ENCODE data around the gene EEF1AKMT2.

The EEF1AKMT2 gene

DNA sequence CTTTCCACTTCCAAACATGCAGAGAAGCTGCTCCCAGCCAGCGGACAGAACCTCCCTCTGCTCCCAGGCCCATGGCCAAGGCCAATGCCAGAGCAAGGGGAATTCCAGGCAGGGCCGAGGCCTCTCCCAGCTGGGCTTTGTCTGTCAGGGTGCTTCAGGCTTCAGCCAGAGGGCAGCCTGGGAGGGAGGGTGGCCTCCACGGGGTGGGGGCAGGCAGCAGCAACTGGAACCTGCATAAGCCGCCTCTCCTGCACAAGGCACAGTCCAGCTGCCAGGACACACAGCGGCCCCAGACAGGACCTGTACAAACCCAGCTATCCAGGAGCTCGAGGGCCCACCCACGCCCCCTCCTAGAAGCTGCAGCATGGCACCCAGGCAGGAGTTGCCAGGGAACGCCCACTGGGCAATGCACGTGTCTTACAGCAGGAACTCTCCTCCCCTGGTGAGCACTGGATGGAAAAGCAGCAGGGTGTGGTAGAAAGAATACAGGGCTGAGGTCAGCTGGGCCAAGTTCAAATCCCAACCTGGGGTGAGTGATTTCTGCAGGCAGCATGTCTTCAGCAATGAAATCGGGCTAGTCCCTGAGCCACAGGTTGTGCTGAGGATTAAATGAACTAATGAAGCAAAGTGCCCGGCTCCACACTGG is 55.1 kb downstream of the EEF1AKMT2 start:
- no peak for DNase-seq

DNA sequence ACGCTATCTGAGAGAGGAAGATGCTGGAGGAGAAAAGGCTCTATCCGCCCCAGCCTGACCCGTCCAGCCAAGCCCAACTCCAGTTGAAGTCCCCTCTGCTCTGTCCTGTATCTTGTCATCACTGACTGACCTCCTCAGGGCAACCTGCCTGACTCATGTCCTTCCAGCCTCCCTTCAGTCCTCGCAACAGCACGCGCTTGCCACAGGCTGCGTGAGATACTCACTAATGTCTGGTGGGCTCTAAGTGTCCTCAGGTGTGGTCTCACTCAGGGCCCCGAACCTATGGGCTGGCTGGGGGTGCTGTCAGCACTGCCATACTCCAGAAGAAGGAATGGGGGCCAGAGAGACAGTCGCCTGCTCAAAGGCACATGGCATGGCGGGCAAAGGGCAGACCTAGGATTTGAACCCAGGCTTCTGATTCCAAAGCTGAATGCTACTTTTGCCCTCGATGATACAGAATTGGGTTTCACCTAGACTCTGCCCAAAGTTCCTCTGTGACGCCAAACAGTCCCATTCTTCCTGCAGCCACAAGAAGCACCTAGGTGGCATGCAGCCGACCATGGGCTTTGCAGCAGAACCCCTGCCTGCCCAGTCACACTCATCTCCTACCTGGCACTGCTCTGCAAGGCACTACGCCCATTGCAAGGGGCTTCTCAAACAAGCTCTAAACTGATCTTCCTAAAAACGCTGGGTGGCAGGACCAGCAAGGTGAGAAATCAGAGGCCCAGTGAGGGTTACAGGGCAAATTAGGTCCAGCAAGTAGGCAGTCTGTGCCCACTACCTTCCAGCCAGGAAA is 56.0 kb downstream of the EEF1AKMT2 start:
- DNase-seq = no peak

DNA sequence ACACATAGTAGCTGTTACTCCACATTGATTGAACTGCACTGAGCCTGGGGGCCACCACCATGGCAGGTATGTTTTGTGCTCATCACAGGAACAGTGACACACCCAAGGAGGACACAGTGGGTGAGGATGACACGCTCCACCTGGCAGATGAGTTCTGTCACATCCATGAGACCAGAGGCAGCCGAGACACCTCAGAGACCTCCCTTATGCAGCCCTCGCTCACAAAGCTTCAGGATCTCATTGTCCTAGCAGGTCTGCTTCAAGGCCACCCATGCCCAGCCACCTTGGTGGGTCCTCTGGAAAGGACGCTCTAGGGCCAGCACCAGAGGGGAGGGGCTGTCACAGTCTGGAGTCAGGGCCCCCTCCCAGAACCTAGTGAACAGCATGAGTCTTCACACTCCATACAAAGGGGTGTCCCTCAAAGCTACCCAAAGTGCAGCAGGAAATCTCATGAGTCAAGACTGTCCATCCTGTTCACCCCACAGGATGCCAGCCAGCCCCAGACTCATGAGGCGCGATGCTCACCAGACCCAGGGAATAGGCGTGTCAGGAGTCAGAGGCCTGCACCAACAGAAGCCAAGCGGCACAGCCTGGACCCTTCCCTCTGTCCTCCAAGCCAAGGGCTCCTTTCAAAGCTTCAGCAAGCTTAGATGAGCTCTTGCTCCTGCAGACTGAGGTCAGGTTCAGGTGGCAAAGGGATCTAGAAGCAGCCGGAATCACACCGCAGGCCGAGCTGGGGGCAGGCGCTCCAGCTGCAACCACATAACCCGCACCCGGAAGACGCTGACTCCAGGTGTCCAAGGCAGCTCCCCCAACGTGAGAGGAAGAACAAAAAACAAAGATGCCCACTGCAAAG is 57.1 kb downstream of the EEF1AKMT2 start:
- no peak for DNase-seq

DNA sequence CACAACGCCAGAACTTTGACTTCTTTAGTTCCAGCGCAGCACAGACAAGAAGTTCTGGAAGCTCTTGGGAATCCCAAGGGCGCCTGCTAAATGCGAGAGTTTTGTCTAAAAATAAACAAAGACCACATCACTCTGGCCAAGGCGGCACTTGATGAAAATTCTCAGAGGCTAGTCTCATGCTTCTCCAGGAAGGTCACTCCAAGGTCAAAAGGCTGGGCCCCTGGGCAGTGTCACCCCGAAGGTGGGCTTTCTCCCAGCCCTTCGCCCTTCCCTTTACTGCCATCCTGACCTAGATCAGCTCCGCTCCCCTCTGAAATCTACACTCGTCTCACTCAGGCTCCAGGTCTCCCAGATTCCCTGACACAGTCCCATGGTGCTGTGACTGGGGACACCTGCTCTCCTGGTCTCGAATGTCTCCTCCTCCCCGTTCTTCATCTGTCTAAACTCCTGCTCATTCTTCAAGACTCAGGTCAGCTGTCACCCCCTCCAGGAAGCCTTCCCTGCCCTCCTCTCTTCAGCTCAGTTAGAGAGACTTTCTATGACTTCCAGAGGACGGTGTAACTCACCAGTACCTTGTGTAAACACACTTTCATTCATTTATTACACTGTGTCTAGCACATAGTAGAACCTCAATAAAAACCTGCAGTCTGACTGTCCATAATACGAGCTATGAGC is 58.0 kb downstream of the EEF1AKMT2 start:
- no peak for DNase-seq

DNA sequence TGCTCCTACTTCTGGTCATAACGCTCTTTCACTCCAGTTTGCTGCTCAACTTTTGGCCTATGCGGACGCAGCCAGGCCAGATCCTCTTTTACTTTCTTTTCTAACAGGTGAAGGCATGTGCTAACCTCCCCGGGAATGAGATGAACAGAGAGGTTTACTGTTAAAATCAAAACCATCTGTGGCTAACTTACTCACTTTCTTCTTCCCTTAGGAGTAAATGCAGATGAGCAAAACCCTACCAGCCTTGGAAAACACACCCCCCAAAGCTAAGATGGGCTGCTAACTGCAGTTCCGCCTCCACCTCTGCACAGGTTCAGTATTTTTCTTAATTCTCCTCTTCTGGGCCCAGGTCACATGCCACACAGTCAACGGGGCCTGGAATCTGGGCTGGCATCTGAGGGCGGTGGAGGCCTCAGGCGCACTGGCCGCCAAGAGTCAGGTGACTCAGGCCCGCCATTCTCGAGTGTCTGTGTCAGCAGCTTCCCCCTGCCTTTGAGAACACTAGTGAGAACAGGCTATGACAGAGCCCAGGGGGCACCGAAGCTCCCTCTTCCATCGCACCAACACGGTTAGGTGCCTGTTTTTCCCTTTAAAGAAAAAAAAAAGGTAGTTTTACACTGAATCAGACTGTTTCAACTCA is 58.6 kb downstream of the EEF1AKMT2 start:
- no peak for DNase-seq

DNA sequence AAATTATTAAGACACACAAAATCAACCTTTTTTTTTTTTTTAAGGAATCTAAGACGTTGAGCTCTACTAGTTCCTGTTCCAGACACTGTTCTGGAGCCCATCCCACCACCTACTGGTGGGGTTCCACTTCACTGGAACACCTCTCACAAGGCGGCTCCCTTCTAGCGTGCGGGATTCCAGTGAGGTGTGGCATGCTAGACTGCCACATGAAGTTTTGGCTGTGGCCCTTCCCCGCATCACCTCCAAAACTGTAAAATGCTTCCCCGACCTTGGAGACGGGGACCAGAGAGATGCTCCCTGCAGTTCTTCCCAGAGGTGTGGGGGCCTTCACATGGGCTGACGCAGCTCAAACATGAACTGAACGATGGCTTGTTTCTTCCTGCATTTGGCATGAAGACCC is 60.1 kb downstream of the EEF1AKMT2 start:
- DNase-seq = no peak

DNA sequence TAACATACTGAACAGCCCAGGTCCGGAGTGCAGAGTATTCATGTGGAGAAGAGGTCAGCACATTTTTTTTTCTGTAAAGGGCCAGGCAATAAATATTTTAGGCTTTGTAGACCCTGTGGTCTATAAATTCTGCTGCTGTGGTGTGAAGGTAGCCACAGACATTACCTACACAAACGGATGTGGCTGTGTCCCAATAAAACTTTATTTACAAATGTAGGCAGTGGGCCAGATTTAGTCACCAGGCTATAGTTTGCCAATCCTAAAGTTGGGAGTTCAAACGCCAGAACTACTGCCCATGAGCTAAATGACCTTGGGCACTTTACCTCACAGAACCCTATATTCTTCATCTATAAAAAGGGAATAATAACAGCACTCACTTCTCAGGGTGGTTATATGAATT is 60.9 kb downstream of the EEF1AKMT2 start:
- no peak for DNase-seq

DNA sequence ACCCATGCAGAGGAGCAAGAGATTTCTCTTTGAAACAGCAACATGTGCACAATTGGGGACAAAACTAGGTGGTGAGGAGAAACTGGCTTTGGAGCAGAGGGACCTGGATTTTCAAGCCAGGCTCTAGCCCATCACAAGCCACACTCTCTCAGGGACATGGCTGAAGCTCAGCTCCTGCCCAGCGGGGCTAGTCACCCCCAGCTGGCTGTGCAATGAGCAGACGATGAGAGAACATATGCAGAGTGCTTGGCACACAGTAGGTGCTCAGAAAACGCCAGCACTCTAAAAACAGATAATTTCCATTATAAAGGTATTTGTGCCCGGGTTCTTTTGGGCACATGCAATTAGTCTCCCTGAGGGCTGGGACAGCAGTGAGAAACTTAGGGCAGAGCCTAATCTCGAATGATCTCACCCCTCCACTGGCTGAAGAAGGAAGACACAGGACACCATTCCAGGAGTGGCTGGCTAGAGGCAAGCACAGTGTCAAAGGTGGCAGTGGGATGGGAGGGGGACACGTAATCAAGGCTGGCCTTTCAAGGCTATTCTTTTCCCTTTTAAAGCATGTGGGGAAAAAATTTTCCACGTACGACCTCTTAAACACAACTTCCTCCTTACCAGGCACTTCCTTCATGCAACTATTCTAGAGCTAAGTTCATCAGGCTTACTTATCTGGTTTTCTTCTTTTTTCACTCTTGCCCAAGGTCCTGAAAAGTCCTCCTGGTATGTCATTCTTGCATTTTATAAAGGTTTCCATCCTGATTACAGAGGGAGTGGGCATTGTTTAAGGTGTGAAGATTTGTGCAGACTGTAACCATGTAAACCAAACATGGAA is 62.6 kb downstream of the EEF1AKMT2 start:
- no peak for DNase-seq

DNA sequence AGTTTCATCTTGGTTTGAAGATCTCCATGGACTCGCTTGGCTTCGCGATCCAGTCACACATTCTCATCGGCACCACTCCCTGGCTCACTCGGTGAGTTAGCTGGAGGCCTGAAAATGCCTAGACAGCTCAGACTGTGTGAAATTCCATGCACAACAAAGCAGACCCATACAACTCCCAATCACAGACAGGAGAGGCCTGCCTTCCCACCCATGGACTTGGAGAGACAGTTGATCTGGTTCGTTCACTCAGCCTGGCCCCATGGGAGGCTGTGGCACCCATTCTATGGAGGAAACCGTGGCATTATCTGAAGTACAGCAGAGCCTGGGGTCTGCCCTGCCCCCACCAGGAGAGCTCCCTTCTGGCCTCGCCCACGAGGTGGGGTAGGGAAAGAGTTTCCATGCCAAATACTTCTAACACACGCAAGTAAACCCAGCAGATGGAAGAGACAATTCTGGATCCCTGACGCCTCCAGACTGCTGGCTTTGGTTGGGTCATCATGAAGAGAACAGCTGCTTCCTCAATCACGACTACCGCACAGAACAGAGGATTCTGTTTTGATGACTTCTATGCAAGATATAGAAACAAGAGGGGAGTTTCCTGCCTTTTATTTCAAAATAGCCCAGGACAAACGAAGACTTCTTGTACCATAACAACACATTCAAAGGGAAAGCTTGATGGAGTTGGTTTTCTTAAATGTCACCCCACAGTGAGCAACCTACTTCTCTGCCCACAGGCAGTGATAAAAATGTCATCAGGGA is 63.4 kb downstream of the EEF1AKMT2 start:
- DNase-seq = no peak

DNA sequence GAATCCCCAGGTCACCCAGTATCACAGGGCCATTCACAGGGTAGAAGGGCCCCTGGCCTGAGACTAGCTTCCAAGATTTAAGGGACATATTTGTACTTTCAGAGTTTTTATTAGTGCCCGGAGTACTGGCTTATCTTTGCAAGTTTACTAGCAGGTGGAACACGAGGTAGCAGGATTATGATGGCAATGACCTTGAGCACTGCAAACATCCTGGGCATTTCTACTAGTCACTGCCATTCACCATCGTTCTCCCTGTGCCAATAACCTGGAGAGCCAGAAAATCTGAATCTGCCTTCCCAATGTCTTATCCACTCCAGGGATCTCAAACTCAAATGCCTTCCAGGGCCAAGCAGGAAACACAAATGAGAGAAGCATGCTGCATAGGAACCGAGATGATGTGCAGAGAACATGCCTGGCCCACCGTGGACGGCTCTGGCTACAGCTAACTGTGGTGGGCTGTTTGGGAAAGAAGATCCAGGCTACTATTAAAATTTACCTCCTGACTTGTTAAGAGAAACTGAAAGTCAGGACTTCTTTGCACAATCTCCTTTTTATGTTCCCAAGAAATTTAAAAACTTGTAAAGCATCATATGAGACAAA is 64.2 kb downstream of the EEF1AKMT2 start:
- DNase-seq = no peak

DNA sequence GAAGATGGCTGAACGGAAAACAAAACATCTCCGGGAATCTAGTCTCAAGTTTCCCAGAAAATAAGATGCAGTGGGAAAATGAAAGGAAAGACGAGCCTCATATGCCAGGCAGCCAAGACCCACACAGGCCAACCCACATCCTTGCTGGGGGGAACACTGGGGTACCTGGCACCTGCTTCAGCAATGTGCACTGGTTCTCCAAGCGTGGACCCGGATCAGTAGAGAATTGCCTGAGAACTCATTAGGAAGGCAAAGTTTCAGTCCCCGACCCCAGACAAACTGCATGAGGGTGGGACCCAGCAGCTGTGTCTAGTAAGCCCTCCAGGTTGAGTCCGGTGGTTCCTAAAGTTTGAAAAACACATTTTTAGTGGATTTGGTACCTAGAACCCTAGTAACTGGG is 65.9 kb downstream of the EEF1AKMT2 start:
- no peak for DNase-seq

DNA sequence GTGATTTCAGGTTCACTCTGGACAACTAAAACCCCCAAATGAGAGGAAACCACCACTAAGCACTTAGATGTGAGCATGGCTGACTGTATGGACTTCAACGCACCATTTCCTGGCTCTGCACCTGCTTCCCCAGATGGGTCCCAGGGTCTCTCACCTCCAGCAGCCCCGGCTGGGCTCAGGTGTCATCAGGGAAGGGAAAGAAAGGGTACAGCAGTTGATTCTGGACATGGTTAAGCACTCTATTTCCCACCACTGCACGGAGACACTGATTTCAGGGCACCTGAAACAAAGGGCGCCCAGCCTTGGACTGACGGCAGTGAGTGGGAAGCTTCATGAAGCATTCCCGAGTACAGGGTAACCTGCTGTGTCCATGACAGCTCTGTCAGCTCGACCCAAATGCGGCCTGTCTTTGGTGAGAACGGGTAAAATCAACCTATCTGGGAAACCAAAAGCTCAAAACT is 66.5 kb downstream of the EEF1AKMT2 start:
- no peak for DNase-seq

DNA sequence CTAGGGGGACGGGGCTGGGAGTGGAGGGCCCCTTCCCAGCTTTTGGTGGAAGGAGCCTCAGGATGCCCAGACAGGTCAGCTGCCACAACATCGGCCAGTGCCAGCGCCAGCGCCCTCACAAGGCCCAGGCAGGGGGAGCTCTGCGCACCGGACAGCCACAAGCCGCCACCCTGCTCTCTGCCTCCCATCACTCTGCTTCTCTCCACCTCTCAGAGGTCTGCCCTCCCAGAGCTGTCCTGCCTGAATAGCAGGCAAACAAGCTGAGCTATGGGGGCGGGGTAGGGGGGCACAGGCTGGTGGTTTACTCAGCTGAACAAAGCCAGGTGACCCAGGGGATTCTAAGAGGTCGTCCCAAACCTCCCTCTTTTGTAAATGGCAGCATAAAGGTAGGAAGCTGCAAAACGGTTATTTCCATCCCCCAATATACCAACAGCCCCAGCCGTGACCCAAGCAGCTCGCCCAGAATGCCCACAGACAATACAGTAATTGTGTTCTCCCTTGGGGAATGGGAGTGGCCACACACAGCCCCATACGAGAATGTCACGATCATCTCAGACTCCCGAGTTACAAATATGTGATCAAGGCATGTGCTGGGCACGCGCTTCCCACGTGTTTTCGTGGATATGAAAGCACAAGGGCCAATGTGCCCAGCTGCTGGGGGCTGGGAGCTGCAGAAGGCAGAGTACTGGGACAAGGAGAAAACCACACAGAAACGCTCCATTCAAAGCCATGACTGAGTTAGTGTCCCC is 67.2 kb downstream of the EEF1AKMT2 start:
- no peak for DNase-seq

DNA sequence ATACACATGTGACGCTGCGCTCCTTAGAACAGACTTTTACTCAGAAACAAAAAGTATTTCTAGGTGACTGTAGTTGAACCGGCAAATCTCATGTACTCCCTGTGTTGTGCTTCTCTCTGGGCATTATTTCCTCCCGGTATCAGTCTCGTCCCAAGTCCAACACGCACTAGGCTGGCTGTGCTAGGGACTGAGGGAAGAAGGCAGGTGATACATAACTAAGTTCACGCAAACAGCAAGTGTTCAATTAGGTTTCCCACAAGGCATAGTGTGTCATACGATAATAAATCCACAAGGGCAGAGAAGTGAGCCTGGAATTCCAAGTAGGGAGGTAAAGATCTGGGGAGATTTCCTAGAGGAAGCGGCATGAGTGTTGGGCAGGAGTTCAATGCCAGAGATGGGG is 67.9 kb downstream of the EEF1AKMT2 start:
- no peak for DNase-seq

DNA sequence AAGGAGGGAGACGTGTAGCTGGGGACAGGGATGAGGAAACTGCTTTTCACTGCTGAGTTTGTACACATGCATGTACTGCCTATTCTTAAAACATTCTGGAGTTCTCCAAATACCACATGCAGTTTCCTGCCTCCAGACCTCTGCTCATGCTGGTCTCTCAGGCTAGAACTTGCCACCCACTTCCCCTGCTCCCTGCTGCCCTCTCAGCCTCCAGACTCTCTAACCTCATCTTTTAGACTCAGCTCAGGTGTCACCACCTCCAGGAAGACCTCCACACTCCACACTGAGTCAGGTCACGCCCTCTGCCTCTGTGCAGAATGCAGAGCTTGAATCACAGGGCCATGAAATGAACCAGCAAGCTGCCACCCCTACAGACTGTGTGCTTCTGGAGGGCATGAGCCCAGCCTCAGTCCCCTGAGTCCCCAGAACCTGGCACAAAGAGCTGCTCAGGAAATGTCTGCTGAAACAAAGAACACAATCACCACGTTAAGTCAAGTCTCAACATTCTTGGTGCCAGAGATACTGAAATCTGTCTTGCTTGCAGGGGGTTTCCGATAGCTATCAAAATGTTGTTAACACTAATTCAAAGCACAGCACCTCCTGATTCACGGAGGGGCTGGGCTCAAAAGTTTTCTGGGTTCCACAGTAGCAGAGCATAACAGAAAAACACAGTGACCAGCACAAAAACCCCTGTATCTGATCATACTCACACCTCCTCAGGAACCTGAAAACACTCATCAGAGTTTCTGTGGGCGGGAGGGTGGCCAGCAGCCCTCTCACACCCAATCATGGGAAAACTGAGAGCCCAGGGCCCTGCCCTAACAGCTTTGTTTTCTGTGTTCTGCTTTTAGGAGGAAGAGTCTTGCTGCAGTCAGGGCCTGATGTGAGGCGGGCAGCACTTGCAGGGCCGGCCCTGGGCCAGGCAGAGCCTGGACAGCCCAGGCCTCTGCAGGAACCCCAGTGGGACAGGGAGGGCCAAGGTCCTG is 68.6 kb downstream of the EEF1AKMT2 start:
- peak; percentile 53 for DNase-seq

DNA sequence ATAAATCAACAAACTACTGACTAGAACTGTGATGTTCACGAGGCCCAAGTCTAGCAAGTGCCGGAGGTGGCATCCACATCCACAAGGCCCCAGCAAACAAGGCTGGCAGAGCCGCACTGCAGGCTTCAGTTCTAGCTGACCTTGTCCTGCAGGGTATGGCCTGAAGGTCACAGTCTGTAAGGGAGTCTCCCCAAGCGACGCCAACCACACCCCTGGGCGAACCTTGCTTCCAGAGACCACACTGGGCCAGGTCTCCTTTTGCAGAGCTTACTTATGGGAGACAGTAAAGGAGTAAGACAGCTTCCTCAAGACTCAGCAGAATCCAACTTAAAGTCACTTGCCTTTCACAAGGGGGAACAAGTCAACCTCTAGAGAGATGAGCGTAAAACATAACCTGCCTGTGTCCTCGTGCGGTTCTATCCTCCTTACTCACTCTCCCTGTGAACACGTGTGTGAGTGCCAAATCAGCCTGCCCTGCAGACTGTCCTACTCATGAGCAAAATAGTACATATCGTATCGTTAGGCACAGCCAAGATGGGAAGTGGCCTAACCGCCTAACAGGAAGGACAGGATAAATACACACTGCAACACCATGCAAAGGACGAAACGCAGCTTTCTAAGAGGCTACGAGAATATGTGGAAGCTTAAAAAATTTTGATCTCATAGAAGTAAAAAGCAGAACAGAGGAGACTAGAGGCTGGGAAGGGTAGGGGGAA is 70.2 kb downstream of the EEF1AKMT2 start:
- peak; percentile 86 for DNase-seq

DNA sequence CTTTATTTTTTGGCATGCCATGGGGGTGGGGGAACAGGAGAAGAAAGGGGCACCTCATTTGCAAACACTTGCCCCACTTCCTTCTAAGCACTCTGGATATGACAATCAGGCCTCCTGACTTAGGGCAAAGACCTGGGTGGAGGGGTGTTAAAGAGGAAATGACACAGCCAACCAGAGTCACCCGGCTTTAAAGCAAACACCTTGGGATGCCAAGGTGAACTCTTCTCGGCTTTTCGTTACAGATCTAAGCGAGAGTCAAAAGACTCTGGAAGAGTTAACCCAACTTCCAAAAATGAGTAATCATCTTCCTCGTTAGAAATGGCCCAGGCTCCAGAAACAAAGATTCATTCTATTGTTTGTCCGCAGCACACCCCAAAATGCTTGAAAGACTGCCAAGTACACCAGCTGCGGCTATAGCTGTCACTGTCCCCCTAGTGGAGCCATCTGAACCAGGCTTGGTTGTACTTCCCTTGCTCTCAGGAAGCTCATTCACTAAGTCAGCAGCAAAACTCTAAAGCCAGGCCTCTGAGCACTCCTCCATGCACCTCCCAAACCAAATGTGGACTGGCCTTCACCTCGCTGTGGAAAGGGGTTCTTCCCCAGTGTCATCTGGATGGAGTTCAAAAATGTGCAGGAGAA is 72.4 kb downstream of the EEF1AKMT2 start:
- DNase-seq = peak; percentile 22
